HAP-1 (cell line): ENCODE data around the gene LLCFC1.
A peak's percentile ranks its signal among the peaks of the same experiment; 100 is the strongest.

Source experiments
- DNase-seq, 2 experiments: peaks; one replicate each; pipeline ENCODE4 v3.0.0-alpha.2; 2016 to 2020; ENCODE audit warnings: low spot score in 2 of 2
- H3K27me3 ChIP-seq: fragments of 250-450 bp; sonication (Bioruptor Pico); 2 replicates; pipeline ENCODE4 v1.5.1; 2020; ENCODE audit warnings: low read depth, mild to moderate bottlenecking, moderate library complexity
- H3K36me3 ChIP-seq: fragments of 250-450 bp; sonication (Bioruptor Pico); replicated peaks from 2 replicates; pipeline ENCODE4 v1.5.1; 2020; ENCODE audit warnings: mild to moderate bottlenecking
- H3K4me1 ChIP-seq: fragments of 250-450 bp; sonication (Bioruptor Pico); 2 replicates; pipeline ENCODE4 v1.5.1; 2020; ENCODE audit warnings: mild to moderate bottlenecking
- H3K4me3 ChIP-seq: fragments of 250-450 bp; sonication (Bioruptor Pico); 2 replicates; pipeline ENCODE4 v1.5.1; 2020; ENCODE audit warnings: mild to moderate bottlenecking, moderate library complexity
- H3K9me3 ChIP-seq: fragments of 250-450 bp; sonication (Bioruptor Pico); 2 replicates; pipeline ENCODE4 v1.5.1; 2020; ENCODE audit warnings: mild to moderate bottlenecking, moderate library complexity
- in situ Hi-C: fragments of 300-500 bp; cut with MboI; formaldehyde crosslinking; loops from 3 replicates; pipeline ENCODE4 v1.14.3; 2020; ENCODE audit warnings: low sequenced_read_pairs, inconsistent platforms, mixed read lengths

LLCFC1 gene

DNA sequence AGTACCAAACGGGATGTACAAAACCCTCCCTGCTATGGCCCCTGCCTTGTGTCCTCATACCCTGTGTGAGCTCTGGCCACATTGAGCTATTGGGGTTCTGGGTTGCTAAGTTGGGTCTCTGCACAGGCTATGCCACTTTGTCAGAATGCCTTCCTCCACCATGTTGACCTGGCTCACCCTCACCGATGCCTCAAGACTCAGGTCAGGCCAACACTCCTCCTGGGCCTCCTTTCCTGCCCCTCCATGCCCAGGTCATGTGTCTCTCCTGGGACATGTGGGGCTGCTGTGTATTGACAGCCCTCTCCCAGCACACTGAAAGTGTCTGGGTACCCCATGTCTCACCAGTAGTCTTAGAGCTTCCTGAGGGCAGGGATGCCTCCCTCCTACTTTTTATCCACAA lies 20.4 kb upstream of the LLCFC1 start:
- Histone ChIP-seq H3K27me3 (no peaks in the 10 kb centered on the region), H3K9me3 (no peaks in the 10 kb centered on the region), H3K36me3 (no peaks in the 10 kb centered on the region), H3K4me1 (no peaks in the 10 kb centered on the region), H3K4me3 (no peak overlapping the region)
- in situ Hi-C loops: no loop called here
- no peak for DNase-seq

DNA sequence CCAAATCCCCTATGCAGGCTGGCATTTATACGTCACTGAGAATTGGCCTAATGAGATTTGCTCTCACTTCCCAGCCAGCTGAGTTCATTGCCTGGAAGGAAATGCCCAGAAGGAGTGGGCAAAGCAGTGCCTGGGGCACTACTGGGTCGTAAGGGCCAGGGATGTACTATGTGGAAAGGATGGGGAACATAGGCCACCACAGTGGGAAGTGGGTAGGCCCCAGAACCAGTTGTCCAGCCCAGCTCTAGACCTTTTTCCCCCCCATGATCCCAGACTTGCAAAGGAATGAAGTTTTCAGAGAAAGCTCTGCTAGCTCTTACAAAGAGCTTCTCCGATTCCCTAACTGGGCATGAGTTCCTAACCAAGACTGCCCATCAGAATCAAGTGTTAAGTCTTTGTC lies 19.6 kb upstream of the LLCFC1 start:
- Histone ChIP-seq H3K27me3 (no peaks in the 10 kb centered on the region), H3K9me3 (no peaks in the 10 kb centered on the region), H3K4me3 (no peak overlapping the region), H3K36me3 (no peaks in the 10 kb centered on the region), H3K4me1 (no peaks in the 10 kb centered on the region)
- no peak for DNase-seq
- in situ Hi-C loops: no loop called here

DNA sequence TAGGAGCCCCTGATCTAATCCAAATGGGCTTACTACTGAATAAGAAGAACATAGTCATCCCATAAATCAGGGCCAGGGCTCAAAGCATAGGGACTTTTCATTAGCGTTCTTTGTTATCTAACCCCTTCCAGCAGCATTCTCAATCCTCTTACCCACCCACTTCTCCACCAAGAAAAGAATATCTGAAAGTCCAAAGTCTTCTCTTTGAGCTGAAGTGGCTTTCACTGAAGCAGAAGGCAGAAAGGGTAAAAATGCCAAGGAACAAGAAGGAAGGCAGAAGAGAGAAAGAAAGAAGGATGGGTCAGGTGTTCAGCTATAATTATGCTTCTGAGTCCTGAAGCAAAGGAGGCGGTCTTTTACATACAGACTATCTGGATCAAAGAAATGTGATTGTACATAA lies 15.9 kb upstream of the LLCFC1 start:
- no peaks in the 10 kb centered on the region for H3K36me3 ChIP-seq
- in situ Hi-C loops: no loop called here
- no peaks in the 10 kb centered on the region for H3K9me3 ChIP-seq
- DNase-seq: no peak
- H3K27me3 ChIP-seq: no peaks in the 10 kb centered on the region
- no peak overlapping the region for H3K4me3 ChIP-seq
- no peaks in the 10 kb centered on the region for H3K4me1 ChIP-seq

DNA sequence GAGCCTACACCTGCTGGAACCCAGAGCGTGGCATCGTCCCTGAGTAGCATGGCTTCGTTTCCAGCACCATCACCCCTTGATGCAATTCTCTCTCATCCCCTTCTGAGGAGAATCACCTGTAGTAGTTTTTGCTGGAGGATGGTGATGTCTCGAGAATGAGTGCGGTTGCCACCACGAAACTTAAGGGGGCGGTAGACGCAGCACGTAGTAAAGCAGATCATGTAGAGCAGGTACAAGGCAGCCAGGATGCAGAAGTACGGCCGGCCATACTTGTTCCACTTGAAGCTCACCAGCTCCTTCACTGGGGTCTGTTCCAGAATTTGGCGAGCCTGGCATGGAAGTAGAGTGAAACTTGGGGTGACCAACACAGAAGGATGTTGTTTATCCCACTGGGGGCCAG lies 13.9 kb upstream of the LLCFC1 start:
- Histone ChIP-seq H3K9me3 (no peaks in the 10 kb centered on the region), H3K4me1 (no peaks in the 10 kb centered on the region), H3K27me3 (no peaks in the 10 kb centered on the region), H3K36me3 (no peaks in the 10 kb centered on the region), H3K4me3 (no peak overlapping the region)
- DNase-seq: peak in 1 of 2 experiments; percentile 18
- in situ Hi-C loops: no loop called here

DNA sequence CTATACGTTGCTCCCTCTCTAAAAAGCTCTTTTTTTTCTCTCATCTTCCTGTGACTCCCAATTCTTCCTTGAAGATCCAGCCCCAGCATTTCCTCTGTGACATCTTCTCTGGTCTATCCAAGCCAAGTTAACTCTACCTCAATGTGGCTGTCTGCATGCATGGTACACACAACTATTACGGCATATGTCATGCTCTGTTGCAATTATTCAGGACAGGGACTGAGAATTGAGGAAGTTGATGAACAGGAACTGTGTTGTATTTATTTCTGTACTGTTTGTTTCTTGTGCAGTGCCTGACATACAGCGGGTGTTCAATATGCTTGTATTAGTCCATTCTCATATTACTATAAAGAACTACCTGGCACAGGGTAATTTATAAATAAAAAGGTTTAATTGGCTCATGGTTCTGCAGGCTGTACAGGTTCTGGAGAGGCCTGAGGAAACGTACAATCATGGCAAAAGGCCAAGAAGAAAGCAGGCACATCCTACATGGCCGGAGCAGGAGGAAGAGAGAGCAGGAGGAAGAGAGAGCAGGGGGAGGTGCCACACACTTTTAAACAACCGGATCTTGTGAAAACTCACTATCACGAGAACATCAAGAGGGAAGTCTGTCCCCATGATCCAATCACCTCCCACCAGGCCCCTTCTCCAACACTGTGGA lies 12.1 kb upstream of the LLCFC1 start:
- Histone ChIP-seq H3K4me3 (no peak overlapping the region), H3K36me3 (no peaks in the 10 kb centered on the region), H3K9me3 (no peaks in the 10 kb centered on the region), H3K27me3 (no peaks in the 10 kb centered on the region), H3K4me1 (no peaks in the 10 kb centered on the region)
- DNase-seq: no peak
- in situ Hi-C loops: no loop called here

DNA sequence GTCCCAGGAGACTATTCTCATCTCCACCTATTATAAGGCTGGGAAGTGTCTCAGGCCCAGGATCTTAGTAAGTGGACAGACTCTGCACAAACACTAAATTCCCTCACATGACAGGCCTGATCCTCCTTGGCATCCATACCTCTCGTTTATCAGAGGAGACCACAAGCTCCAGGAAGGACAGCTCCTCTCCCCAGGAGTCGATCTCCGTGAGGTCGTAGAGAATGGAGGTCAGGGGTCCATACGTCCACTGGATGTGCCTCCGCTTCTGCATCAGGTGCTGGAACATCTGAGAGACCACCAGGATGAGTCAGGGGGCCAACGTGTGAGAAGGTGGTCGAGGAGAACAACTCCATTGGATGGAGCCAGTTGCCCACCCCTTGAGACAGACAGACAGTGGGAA lies 11.3 kb upstream of the LLCFC1 start:
- no peak overlapping the region for H3K4me3 ChIP-seq
- H3K27me3 ChIP-seq: no peaks in the 10 kb centered on the region
- in situ Hi-C loops: no loop called here
- no peaks in the 10 kb centered on the region for H3K36me3 ChIP-seq
- no peak for DNase-seq
- H3K4me1 ChIP-seq: no peaks in the 10 kb centered on the region
- H3K9me3 ChIP-seq: no peaks in the 10 kb centered on the region

DNA sequence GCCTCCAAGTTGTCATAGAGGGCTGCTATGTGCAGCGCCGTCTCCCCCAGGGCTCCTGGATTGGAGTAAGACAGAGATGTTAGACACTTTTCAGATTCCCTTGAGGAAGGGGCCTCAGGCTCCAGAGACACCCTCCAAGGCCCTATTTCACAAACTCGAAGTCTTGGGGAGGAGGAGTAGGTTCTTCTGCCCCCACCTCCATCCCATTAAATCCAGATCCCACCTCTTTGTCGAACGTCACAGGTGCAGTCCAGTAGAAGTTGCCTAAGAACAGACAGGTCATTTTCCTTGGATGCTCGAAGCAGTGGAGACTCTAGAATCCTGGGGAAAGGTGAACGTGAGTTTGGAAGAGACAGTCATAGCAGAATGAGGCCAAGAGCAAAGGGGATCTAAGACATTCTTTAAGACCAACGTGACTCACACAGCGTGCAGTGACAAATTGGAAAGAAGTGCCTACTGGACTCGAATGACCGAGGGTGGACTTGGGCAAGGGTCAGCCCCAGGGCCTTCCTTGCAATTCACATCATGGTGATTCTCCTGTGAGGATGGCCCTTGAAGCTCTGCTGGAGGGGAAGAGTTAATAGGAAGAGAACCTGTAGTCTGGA lies 9.1 kb upstream of the LLCFC1 start:
- no peak overlapping the region for H3K4me3 ChIP-seq
- H3K4me1 ChIP-seq: no peaks in the 10 kb centered on the region
- no peaks in the 10 kb centered on the region for H3K27me3 ChIP-seq
- no peaks in the 10 kb centered on the region for H3K9me3 ChIP-seq
- no peaks in the 10 kb centered on the region for H3K36me3 ChIP-seq
- in situ Hi-C loops: no loop called here
- DNase-seq: no peak

DNA sequence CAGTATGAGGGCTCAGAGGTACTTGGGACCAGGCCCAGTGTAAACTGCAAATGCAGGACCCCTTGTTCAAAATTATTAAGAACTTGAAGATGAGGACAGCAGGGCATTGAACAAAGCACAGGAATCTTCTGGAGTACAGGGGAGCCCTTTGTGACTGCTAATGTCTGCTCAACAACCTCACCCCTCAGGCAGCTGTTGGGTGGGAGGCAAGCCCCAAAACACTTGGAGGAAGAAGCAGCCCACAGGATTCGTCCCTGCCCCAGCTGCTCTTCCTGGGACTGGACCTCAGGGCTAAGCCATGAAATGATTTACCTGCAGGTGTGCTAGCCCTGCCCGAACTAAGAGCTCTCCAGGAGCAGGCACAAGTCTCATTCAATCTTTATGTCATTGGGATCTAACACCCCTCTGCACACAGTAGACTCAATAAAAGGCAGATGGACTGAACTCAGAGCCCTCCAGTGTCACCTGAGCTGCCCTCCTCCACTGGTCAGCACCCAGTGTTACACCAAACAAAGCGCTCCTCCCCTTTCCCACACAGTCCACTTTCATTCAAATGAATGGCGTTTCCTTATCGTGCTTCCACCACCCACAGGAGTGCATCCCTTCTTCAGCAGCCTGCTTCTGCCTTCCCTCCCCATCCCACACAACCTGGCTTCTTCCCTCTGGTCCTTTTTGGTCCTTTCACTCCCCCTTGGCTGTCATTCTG lies 6.7 kb upstream of the LLCFC1 start:
- no peak for DNase-seq
- H3K9me3 ChIP-seq: no peaks in the 10 kb centered on the region
- in situ Hi-C loops: no loop called here
- no peaks in the 10 kb centered on the region for H3K36me3 ChIP-seq
- H3K4me1 ChIP-seq: no peaks in the 10 kb centered on the region
- H3K4me3 ChIP-seq: no peak overlapping the region
- H3K27me3 ChIP-seq: no peaks in the 10 kb centered on the region

DNA sequence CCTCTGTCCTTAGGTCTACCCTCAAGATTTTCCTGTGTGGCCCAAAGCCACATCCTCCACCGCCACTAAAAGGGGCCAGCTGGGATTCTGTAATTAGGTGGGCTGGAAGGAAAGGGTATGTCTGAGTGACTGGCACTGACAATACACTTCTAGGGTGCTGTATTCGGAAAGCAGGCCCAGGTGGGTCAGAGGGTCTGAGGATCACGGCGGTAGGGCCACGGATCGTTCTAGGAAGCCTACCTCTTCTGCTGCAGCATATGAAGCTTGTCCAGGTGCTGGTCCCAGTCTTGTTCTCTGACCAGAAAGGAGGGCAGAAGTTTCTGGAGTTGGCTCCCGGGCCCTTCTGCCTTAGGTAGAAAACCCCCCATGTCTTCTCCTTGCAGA lies 6.2 kb upstream of the LLCFC1 start:
- no peaks in the 10 kb centered on the region for H3K4me1 ChIP-seq
- H3K36me3 ChIP-seq: no peaks in the 10 kb centered on the region
- in situ Hi-C loops: no loop called here
- no peak overlapping the region for H3K4me3 ChIP-seq
- no peaks in the 10 kb centered on the region for H3K27me3 ChIP-seq
- no peak for DNase-seq
- no peaks in the 10 kb centered on the region for H3K9me3 ChIP-seq

DNA sequence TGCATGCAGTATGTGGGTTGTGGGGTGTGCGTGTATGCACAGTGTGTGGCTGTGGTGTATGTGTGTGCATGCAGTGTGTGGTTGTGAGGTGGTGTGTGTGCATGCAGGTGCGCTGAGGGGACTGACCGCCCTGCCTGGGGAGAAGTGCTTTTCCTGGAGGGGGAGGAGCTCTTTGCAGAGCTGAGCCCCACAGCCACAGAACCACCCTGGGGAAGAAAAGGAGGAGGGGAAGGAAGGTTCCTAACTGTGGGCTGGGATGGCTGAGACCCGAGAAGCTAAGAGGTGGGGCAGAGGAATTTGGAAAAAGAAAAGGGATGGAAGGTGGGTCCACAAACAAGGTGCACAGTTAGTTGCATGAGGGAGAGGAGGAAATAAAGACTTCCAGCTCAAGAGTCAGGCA lies 5.7 kb upstream of the LLCFC1 start, which contains the start of gene TRPV5:
TRPV5 (minus strand) TSS at position 123 of the 400 bp plus-strand sequence. CDS start 287 bp downstream, outside the sequence.
- DNase-seq: no peak
- no peaks in the 10 kb centered on the region for H3K9me3 ChIP-seq
- in situ Hi-C loops: no loop called here
- H3K4me1 ChIP-seq: no peaks in the 10 kb centered on the region
- no peak within 1 kb of the TSS for H3K4me3 ChIP-seq
- H3K36me3 ChIP-seq: no peaks in the 10 kb centered on the region
- no peaks in the 10 kb centered on the region for H3K27me3 ChIP-seq

DNA sequence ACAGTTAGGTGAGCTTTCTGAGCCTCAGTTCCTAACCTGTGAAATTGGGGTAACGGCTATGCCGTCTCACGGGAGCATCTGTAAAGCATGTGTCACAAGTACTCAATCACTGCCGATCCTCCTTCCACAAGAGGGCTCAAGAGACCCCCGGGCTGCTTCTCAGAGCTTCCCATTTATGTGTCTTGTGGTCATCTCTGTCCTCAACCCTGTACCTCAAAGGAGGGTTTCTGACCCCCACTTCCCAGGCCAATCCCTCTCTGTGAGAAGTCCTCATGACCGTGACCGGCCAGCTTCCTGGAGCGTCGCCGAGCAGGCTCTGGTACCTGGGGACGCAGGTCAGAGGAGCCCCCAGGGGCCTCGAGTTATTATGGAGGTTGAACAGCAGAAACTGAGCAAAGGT lies 5.2 kb upstream of the LLCFC1 start:
- H3K36me3 ChIP-seq: no peaks in the 10 kb centered on the region
- no peaks in the 10 kb centered on the region for H3K4me1 ChIP-seq
- no peak for DNase-seq
- H3K27me3 ChIP-seq: no peaks in the 10 kb centered on the region
- no peak overlapping the region for H3K4me3 ChIP-seq
- no peaks in the 10 kb centered on the region for H3K9me3 ChIP-seq
- in situ Hi-C loops: no loop called here

DNA sequence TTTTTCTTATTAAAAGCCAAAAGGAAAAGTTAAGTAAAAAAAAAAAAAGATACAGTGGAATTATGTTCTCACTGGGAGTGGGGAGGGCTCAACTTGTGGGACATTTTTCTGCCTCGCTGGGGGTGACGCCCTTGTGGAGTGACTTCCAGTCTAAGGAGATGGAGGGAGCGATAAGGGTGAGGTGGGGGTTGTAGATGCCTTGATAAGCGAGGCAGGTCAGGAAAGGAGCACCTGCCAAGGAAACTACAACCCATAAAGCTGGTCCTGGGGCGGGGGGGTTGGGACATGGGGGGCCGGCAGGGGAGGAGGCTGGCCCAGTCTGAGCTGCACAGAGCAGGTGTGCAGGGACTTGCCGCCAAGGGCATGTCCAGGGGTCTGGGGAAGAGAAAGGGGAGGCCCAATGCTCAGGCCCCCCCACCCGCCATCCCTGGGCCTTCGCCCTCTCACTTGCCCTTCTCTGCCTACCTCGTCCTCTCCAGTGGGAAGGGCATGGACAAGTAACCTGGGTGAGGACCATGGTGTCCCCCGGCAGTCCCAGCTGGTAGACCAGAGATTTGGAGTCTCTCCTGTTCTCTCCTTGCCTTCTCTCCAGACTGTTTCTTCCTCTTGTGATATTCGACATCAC lies 3.2 kb upstream of the LLCFC1 start:
- in situ Hi-C loops: no loop called here
- Histone ChIP-seq H3K27me3 (no peaks in the 10 kb centered on the region), H3K36me3 (no peaks in the 10 kb centered on the region), H3K9me3 (no peaks in the 10 kb centered on the region), H3K4me3 (no peak overlapping the region), H3K4me1 (no peaks in the 10 kb centered on the region)
- no peak for DNase-seq

DNA sequence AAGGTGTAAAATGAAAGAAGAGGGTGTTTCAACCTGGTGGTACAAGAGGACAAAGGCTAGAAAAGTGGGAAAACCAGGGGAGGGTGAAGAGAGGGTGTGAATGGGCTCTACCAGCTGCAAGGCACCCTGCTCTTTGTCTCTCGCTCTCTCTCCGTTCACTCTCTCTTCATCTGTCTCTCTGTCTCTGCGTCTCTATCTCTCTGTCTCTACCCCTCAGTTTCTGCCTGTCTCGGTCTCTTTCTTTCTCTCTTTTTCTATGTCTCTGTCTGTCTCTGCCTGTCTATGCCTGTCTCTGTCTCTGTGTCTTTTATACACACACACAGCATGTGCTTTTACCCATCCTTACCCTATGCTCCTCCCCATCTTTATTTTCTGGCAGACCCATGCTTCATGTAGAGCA lies 673 bp upstream of the LLCFC1 start:
- no peaks in the 10 kb centered on the region for H3K36me3 ChIP-seq
- no peaks in the 10 kb centered on the region for H3K9me3 ChIP-seq
- H3K27me3 ChIP-seq: no peaks in the 10 kb centered on the region
- no peak for DNase-seq
- H3K4me3 ChIP-seq: no peak overlapping the region
- in situ Hi-C loops: no loop called here
- no peaks in the 10 kb centered on the region for H3K4me1 ChIP-seq

DNA sequence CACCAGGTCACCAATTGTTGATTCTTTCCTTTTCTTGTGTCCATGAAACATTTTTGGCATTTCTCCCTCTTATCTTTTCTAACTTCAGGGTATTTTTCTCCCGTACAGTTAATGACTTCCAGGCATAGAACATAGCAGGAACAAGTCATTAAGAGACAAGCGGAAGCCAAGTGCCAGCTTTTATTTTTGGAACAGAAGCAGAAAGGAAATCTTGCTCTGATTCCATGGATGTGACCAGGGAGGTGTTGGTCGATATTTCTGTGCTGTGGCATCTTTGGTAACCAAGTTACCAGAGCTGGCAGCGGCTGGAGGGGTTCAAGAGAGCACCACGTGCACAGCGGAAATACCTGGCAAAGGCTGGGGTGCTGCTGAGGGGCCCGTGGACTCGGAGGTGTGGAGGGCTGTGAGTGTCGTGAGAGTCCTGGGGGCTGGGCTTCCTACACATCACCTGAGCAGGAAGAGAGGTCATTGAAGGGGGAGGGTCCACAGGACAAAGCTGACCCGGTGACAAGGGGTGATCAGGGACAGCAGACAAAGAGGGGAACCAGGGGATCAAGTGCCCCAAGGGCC lies 1.8 kb downstream of the LLCFC1 start:
- Histone ChIP-seq H3K9me3 (no peaks in the 10 kb centered on the region), H3K4me1 (no peaks in the 10 kb centered on the region), H3K36me3 (no peaks in the 10 kb centered on the region), H3K27me3 (no peaks in the 10 kb centered on the region), H3K4me3 (no peak overlapping the region)
- DNase-seq: no peak
- in situ Hi-C loops: no loop called here
